Measurements from ENCODE around the gene DNAAF8.

DNAAF8 gene

DNA sequence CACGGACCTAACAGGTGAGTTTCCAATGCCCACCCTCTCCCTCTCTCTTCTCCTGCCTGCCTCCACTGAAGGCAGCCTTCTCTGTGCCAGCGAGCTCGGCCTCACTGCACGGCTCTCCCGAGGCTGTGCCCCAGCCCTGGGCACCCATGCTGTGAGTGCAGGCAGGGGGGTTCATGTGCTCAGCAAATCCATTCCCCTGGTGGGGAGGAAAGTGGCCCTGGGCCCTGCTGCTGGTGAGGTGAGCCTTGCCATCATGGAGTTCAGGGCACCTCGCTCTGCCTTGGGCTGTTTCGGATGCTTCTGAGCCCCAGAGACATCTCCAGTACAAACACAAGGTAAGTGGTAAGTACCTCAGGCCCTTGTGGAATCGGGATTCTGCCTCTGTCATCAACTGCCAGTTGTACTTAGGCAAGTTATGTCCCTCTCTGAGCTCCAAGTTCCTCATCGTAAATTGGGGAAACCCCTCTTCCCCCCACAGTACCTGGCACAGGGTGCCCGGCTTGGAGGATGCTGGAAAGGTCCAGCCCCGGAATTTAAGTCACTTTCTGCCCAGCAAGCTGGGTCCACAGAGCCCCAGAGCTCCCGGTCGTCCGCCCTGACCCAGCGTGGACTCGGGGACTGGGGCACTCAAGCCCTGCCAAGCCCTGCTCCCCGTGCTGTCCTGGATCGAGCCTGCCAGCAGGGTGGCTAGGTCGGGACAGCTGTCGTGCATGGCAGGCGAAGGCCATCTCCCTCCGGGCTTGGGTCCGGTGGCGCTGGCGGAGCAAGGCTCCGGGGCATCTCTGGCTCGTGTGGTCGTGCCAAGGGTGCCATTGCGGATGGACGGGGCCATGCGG lies 41.7 kb upstream of the DNAAF8 start:
- H3K36me3 ChIP-seq (replicated peaks): peaks cover 37% of the 10 kb centered on the region
- DNase-seq (ENCODE audit: low spot score in 2 of 2): no peak
- in situ Hi-C loops (cut with MboI; ENCODE audit: low sequenced_read_pairs): no loop called here

DNA sequence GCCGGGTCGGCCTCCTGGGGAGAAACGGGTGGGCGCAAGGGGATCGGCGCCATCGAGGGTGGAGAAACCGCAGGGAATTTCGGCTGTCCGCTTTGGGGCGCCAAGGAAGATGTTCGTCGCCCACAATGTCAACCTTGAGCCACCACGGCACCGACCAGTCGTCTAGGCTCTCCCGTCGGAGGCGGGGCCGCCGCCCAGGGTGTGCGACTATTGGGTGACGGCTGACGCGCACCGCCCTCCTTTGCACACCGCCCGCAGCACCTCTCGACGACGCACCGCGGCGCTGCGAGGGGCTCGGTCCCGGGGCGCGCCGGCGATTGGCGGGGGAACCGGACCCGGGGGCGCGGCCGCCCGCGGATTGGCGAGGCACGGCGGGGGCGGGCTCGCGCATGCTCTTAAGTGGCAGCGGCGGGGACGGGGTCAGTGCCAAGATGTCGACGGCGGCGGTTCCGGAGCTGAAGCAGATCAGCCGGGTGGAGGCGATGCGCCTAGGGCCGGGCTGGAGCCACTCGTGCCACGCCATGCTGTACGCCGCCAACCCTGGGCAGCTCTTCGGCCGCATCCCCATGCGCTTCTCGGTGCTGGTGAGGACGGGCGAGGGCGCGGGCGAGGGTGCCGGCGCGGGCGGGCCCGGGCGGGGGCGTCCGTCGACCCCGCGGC lies 40.9 kb upstream of the DNAAF8 start, which contains the start of gene NUDT16L1:
TSS of gene NUDT16L1 (plus strand) at position 267 of the 660 bp plus-strand sequence. CDS start at position 432, 165 bp downstream.
- in situ Hi-C loops (cut with MboI; ENCODE audit: low sequenced_read_pairs): no loop called here
- peak within 1 kb of the TSS; percentile 79 for H3K4me3 ChIP-seq
- no peaks in the 10 kb centered on the region for H3K9me3 ChIP-seq
- peaks cover 5% of the 10 kb centered on the region for H3K4me1 ChIP-seq
- peaks cover 44% of the 10 kb centered on the region for H3K36me3 ChIP-seq (replicated peaks)
- peak; percentile 94 to 96 for DNase-seq (ENCODE audit: low spot score in 2 of 2)
- H3K27me3 ChIP-seq (ENCODE audit: low read depth): no peaks in the 10 kb centered on the region

More for the DNA sequence above, 41.7 kb upstream of the DNAAF8 start:
- Histone ChIP-seq H3K9me3 (no peaks in the 10 kb centered on the region), H3K4me1 (peaks cover 5% of the 10 kb centered on the region), H3K27me3 (ENCODE audit: low read depth) (no peaks in the 10 kb centered on the region), H3K4me3 (peak overlapping the region; percentile 79)

DNA sequence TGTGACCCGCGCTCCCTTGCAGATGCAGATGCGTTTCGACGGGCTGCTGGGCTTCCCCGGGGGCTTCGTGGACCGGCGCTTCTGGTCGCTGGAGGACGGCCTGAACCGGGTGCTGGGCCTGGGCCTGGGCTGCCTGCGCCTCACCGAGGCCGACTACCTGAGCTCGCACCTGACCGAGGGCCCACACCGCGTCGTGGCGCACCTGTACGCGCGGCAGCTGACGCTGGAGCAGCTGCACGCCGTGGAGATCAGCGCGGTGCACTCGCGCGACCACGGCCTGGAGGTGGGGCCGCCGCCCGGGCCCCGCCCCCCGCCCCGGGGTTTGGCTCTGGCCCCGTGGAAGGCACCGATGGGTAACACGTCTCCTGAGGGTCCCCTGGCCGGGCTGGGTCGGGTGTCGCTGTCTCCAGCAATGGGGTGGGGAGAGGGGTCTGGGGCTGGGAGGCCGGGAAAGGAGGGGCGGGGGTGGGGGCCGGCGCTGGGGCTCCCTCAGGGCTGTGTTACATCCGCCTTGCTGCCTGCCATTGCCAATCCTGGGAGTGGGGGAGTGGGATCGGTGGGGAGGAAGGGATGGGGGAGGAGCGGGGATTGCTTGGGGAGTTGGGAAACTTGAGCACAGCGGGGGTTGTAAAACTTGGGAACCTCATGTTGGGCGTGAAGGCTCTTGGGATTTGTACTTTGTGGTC lies 40.2 kb upstream of the DNAAF8 start:
- Histone ChIP-seq H3K4me3 (peak overlapping the region; percentile 79), H3K27me3 (ENCODE audit: low read depth) (no peaks in the 10 kb centered on the region), H3K36me3 (replicated peaks) (peaks cover 47% of the 10 kb centered on the region), H3K4me1 (peaks cover 5% of the 10 kb centered on the region), H3K9me3 (no peaks in the 10 kb centered on the region)
- DNase-seq (ENCODE audit: low spot score in 2 of 2): peak in 1 of 2 experiments; percentile 60
- in situ Hi-C loops (cut with MboI; ENCODE audit: low sequenced_read_pairs): no loop called here

DNA sequence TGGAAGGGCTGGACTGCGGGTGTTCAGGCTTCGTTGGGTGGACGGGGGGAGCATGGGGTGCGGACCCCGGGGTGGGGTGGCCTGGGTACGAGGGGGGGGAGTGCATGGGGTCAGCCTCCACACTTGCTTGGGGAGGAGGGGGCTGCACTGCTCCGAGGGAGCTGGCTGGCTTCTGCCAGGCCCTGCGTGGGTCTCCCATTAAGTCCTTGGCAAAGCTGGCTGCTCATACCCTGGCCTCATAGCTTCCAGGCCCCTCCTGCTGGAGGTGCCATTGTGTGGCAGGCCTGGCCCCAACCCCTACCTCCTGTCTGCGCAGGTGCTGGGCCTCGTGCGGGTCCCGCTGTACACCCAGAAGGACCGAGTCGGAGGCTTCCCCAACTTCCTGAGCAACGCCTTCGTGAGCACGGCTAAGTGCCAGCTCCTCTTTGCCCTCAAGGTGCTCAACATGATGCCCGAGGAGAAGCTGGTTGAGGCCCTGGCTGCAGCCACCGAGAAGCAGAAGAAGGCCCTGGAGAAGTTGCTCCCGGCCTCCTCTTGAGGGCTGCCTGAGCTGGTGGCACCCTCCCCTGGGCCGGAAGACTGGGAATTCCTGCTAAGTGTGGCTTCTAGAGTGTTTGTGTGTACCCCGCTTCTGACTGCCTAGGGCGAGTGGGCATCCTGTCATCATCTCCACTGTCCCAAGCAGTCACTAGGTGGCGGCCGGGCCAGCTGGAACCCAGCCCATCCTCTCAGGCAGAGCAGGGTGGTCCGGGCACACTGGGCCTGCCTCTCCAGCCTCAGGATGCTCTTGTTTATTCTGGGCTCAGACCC lies 39.5 kb upstream of the DNAAF8 start:
- H3K36me3 ChIP-seq (replicated peaks): peaks cover 50% of the 10 kb centered on the region
- H3K4me1 ChIP-seq: peaks cover 5% of the 10 kb centered on the region
- no peaks in the 10 kb centered on the region for H3K9me3 ChIP-seq
- H3K27me3 ChIP-seq (ENCODE audit: low read depth): no peaks in the 10 kb centered on the region
- in situ Hi-C loops (cut with MboI; ENCODE audit: low sequenced_read_pairs): no loop called here
- H3K4me3 ChIP-seq: peak overlapping the region; percentile 79
- no peak for DNase-seq (ENCODE audit: low spot score in 2 of 2)

DNA sequence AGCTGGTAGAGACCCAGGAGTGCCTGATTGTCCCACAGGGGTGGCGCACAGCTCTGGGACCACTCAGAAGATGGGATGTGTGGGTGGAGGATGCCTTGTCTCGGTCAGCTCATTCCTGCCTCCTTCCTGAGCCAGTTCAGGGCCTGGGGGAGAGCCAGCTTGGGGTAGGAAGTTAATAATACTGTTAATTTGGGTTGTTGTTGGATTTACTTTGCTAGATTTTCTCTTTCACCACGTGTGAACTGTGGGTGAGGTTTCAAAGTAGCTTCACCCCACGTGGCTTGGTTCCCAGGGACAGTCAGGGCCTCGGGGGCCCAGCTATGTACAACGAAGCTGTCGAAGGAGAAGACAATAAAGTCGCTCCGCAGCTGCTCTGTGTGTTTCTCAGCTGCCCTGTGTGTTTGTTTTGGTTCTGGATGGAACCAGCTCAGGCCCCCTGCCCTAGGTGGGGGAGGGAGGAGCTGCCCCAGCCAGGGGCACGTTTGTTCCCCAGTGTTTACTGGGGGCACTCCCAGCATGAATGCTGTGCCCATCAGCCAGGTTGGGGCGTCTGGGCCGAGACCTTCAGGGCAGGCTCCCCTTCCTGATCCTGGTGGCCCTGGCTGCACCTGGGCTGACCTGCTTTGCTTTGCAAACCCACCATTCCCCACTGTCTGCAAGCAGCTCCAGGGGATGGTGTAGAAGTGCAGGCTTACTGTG lies 38.7 kb upstream of the DNAAF8 start:
- in situ Hi-C loops (cut with MboI; ENCODE audit: low sequenced_read_pairs): no loop called here
- H3K36me3 ChIP-seq (replicated peaks): peaks cover 57% of the 10 kb centered on the region
- DNase-seq (ENCODE audit: low spot score in 2 of 2): no peak
- no peaks in the 10 kb centered on the region for H3K9me3 ChIP-seq
- H3K4me3 ChIP-seq: no peak overlapping the region
- H3K4me1 ChIP-seq: peaks cover 5% of the 10 kb centered on the region
- no peaks in the 10 kb centered on the region for H3K27me3 ChIP-seq (ENCODE audit: low read depth)

DNA sequence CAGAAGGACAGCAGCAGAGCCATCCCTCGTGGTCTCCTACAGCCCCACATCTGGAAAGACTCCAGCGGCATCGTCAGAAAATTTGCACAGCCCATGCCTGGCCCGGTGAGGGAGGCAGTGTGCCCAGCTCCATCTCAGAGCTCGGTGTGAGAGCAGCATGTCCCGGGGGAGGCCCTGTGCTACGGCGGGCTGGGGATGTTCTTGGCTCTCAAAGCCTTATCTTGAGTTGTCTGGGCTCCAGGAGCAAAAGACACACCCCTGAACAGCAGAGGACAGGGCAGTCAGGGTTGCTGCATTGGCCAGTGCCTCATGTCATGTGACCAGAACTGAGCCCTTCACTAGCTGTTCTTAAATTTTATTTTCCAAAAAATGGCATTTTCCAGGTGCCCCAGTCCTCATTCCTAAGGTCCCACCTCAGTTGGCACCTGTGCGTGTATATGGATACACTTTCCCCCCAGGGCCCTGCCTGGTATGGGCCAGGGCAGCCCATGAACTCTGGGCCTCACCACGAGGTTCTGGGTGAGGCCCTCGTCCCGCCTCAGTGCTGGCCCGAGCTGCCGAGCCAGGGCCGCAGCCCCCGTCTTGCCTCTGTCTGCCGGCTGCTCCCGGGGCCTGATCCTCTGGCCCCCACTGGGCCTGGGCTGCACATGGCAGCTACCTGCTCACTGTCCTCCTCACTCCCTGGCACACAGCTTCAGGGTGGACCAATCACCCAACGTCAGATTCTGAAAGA lies 38.0 kb upstream of the DNAAF8 start:
- no peak for DNase-seq (ENCODE audit: low spot score in 2 of 2)
- no peak overlapping the region for H3K4me3 ChIP-seq
- H3K27me3 ChIP-seq (ENCODE audit: low read depth): no peaks in the 10 kb centered on the region
- in situ Hi-C loops (cut with MboI; ENCODE audit: low sequenced_read_pairs): no loop called here
- peaks cover 64% of the 10 kb centered on the region for H3K36me3 ChIP-seq (replicated peaks)
- peaks cover 5% of the 10 kb centered on the region for H3K4me1 ChIP-seq
- no peaks in the 10 kb centered on the region for H3K9me3 ChIP-seq

DNA sequence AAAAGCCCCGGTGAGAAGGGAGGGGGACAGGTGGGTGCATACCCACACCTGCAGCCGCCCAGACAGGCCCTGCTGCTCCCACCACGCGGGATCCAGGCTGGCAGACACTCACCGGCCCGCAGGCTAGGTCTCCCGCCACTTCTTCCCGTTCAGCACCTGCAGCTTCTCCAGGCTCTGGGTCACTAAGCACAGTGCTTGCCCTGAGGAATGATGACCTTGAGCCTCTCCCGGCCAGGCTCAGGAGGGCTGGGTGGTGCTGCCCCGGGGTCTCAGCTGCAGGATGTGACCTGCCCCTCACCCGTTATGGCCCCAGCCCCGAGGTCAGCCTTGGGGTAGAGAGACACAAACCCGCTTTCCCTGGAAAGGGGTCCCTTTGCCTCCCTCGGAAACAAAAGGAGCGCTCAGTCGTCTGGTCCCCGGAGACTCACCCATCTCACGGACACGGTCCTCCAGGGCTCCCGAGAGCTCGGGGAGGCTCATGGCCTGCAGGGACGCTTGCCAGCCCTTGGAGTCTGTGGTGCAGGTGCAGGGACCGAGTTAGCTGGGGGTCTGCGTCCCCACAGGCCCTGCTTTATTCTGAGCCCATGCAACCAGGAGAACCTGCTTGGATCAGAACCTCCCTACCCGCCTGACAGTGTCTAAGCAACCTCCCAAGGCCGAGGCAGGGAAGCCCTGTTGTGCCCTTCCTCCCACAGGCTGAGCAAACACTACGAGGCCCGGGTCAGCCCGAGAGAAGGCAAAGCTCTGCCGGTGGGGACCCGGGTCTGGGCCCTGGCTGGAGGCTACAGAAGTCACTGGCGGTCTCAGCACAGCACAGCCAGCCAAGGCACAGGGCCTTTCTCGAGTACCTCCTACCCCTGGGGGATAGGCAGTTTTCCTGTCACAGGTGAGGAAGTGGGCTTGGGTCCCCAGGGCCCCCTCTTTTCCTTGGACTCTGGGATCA lies 37.2 kb upstream of the DNAAF8 start:
- no peaks in the 10 kb centered on the region for H3K9me3 ChIP-seq
- DNase-seq (ENCODE audit: low spot score in 2 of 2): no peak
- H3K36me3 ChIP-seq (replicated peaks): peaks cover 65% of the 10 kb centered on the region
- H3K4me3 ChIP-seq: no peak overlapping the region
- H3K27me3 ChIP-seq (ENCODE audit: low read depth): no peaks in the 10 kb centered on the region
- in situ Hi-C loops (cut with MboI; ENCODE audit: low sequenced_read_pairs): no loop called here
- peaks cover 5% of the 10 kb centered on the region for H3K4me1 ChIP-seq

DNA sequence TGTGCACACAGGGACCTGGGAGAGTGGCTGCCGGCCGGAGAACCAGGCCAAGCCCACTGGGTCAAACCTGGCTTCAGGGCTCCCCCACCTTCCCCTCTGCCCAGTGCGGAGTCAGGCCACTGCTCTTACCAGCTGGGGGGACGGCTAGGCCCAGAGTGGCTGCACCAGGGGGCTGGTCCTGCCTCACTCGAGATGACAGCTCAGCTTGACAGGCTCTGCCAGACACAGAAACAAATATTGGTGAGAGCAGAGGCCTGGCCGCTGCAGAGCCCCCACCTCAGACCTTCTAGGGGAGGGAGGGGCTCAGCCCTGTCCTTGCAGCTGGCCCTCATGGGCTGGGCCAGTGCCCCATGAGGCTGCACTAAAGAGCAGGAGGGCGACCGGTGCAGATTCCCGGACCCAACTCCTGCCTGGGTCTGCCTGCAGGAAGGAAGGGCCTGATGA lies 36.5 kb upstream of the DNAAF8 start:
- no peak overlapping the region for H3K4me3 ChIP-seq
- H3K4me1 ChIP-seq: peaks cover 2% of the 10 kb centered on the region
- H3K36me3 ChIP-seq (replicated peaks): peaks cover 68% of the 10 kb centered on the region
- H3K9me3 ChIP-seq: no peaks in the 10 kb centered on the region
- in situ Hi-C loops (cut with MboI; ENCODE audit: low sequenced_read_pairs): no loop called here
- H3K27me3 ChIP-seq (ENCODE audit: low read depth): no peaks in the 10 kb centered on the region
- no peak for DNase-seq (ENCODE audit: low spot score in 2 of 2)

DNA sequence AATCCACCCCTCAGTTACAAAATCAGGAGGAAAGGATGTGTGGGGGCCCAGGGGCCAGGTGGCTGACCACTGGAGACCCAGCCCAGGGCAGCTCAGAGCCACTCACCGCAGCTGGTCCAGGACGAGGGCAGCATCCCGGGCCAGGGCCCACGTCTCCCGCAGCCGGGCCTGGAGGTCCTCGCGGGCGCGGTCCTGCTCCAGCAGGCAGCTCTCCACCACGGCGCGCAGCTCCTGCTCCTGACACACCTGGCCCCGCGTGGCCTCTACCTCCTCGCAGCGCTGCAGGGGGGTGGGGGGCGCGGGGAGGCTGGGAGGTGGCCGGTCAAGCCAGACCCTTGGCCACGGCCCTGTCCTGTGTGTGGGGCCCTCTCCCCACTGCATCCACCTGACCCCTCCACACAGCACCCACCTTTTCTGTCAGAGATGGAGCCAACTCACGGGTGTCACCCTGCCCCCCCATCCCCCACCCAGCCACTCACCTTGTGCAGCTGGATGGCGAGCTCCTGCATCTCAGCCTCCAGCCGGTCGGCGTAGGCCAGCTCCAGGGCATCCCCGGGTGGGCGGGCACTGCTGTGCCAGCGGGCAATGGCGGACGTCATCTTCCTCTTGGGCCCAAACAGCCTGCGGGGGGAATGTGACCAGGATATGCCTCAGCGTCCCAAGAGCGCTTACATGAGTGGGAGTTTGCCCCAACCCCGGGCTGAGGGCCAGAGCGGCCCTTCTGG lies 35.9 kb upstream of the DNAAF8 start:
- Histone ChIP-seq H3K36me3 (replicated peaks) (peaks cover 68% of the 10 kb centered on the region), H3K4me1 (no peaks in the 10 kb centered on the region), H3K9me3 (no peaks in the 10 kb centered on the region), H3K4me3 (no peak overlapping the region), H3K27me3 (ENCODE audit: low read depth) (no peaks in the 10 kb centered on the region)
- in situ Hi-C loops (cut with MboI; ENCODE audit: low sequenced_read_pairs): no loop called here
- DNase-seq (ENCODE audit: low spot score in 2 of 2): no peak

DNA sequence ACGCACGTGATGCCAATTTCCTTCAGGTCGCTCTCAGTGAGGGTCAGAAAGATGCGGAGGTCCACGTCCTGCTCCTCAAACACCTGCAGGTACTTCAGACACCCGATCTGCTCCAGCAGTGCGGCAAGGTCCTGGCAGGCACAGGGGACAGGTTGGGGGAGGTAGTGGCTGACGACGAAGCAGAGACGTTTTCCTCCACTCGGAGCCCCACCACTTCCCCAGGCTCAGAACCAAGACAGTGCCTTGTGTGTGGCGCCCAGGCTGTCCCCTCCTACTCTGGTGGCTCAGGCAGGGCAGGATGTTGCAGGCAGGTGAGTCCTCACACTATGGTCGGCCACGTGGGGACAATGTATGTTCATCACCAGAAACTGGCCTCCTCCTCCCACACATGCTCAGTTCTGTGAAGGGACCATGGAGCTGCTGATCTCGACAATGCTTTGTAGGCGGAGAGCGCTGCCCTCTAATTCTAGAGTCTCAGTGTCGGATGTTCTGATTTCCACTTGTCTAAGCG lies 35.2 kb upstream of the DNAAF8 start:
- no peaks in the 10 kb centered on the region for H3K4me1 ChIP-seq
- peaks cover 65% of the 10 kb centered on the region for H3K36me3 ChIP-seq (replicated peaks)
- H3K27me3 ChIP-seq (ENCODE audit: low read depth): no peaks in the 10 kb centered on the region
- no peak for DNase-seq (ENCODE audit: low spot score in 2 of 2)
- no peaks in the 10 kb centered on the region for H3K9me3 ChIP-seq
- H3K4me3 ChIP-seq: no peak overlapping the region
- in situ Hi-C loops (cut with MboI; ENCODE audit: low sequenced_read_pairs): no loop called here

DNA sequence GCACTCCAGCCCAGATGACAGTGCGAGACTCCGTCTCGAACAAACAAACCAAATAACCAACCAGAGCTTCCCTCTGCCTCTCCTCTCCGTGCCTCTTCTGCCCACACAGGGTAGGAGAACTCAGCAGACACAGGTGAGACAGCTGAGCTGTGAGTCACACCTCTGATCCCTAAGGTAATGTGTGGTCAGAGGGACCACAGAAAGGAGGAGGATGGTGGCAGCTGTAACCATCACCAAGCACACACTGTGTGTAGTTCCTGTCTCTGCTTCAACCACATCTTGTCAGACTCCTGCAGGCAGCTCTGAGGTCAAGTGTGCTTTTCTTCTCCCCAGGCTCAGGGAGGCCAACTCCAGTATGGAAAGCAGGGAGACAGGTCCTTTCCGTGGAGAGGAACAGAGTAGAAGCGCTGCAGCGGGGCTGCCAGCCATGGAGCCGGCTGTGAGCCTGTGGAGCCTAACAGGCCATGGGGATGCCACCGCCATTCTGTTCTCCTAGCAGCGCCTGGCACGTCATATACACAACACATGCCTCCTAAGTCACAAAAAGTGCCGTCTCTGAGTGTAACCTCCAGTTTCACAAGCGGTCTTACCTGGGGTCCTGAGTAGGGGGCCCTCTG lies 33.8 kb upstream of the DNAAF8 start:
- Histone ChIP-seq H3K27me3 (ENCODE audit: low read depth) (no peaks in the 10 kb centered on the region), H3K36me3 (replicated peaks) (peaks cover 67% of the 10 kb centered on the region), H3K4me1 (no peaks in the 10 kb centered on the region), H3K9me3 (no peaks in the 10 kb centered on the region), H3K4me3 (no peak overlapping the region)
- DNase-seq (ENCODE audit: low spot score in 2 of 2): no peak
- in situ Hi-C loops (cut with MboI; ENCODE audit: low sequenced_read_pairs): no loop called here
